Mammary epithelial cell (primary cell): ENCODE data around the gene SF3B2.

Experiments
- CTCF ChIP-seq, 2 donors: IDR thresholded peaks in 1 of 2; conservative IDR thresholded peaks in 1 of 2; 2 replicates each; pipeline ENCODE4 v1.5.1; 2011 to 2012; ENCODE audit warnings: inconsistent platforms in 2 of 2, low read length in 2 of 2, mild to moderate bottlenecking in 2 of 2, control low read depth in 1 of 2, low read depth in 1 of 2; ENCODE audit not compliant: insufficient read depth in 1 of 2; ENCODE audit errors: extremely low read depth in 1 of 2
- EZH2 ChIP-seq: IDR thresholded peaks from 2 replicates; pipeline ENCODE4 v1.6.1; 2012; ENCODE audit warnings: low read length, inconsistent platforms, borderline replicate concordance

DNA sequence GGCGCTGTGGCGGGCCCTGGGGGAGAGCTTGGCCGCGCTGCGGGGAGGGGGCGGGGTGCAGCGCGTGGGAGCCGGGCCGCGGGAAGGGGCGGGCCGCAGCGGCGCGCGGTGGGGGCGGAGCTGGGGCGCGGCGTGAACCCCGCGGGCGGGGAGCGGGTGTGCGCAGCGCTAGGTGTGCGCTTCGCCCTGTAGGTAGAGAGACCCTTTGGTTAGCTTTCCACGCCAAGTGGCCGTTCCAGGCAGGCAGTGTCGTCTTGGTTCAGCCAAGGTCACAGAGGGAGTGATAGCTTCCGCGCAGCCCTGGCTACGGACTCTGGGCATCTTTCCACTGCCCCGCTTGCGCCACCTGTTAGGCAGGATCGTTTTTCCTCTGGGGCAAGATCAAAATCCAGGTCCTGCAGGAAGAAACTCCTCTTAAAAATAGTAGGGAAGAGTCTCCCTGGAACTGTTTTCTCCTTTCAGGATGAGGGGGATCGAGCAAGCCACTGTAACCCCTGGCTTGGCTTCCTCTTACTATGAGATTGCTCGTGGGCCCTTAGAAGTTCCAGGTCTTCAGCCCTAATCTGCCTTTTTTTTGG lies 49.4 kb upstream of the SF3B2 start:
- TF ChIP-seq CTCF (conservative IDR thresholded peaks at IDR 0.05 in 1 of 2, IDR thresholded peaks at IDR 0.05 in 1 of 2; ENCODE audit: extremely low read depth in 1 of 2, insufficient read depth in 1 of 2, low read depth in 1 of 2, low read length in 2 of 2) = peak in 1 of 2 donors; percentile 38
- no peak for TF ChIP-seq EZH2
